OCI-LY3 (cell line): ENCODE data around the gene LPP.

Source experiments
- H2AFZ ChIP-seq: fragments of 200-600, 300-600 bp; shearing (Covaris generic); 2 replicates; pipeline ENCODE4 v1.6.0; 2014; ENCODE audit warnings: antibody characterized with exemption, low read depth, low read length
- H3K27ac ChIP-seq: fragments of 200-600, 300-600 bp; sonication (generic); 2 replicates; pipeline ENCODE4 v1.5.1; 2014; ENCODE audit warnings: mild to moderate bottlenecking, low read length, moderate library complexity, mixed read lengths
- H3K27me3 ChIP-seq: fragments of 200-600, 300-600 bp; sonication (generic); 2 replicates; pipeline ENCODE4 v1.6.1; 2014; ENCODE audit warnings: low read depth, low read length, mixed read lengths
- H3K36me3 ChIP-seq: fragments of 200-600, 300-600 bp; sonication (generic); replicated peaks from 2 replicates; pipeline ENCODE3; 2014; ENCODE audit warnings: low read depth, low read length, mixed read lengths
- H3K4me1 ChIP-seq: fragments of 300-600, 200-600 bp; sonication (generic); 2 replicates; pipeline ENCODE4 v1.6.1; 2014; ENCODE audit warnings: low read length, mixed read lengths
- H3K4me2 ChIP-seq: fragments of 200-600, 300-600 bp; sonication (generic); 2 replicates; pipeline ENCODE4 v1.6.1; 2014; ENCODE audit warnings: low read length, mixed read lengths
- H3K4me3 ChIP-seq: fragments of 300-600, 200-600 bp; sonication (generic); 2 replicates; pipeline ENCODE4 v1.5.1; 2014; ENCODE audit warnings: antibody characterized with exemption, mild to moderate bottlenecking, low read length, moderate library complexity
- H3K79me2 ChIP-seq: fragments of 300-600, 200-600 bp; shearing (Covaris generic); 2 replicates; pipeline ENCODE4 v1.6.1; 2014; ENCODE audit warnings: mild to moderate bottlenecking, low read length, mixed read lengths
- H3K9ac ChIP-seq: fragments of 300-600, 200-600 bp; shearing (Covaris generic); 2 replicates; pipeline ENCODE4 v1.6.0; 2014; ENCODE audit warnings: mild to moderate bottlenecking, low read length, moderate library complexity
- H3K9me3 ChIP-seq: fragments of 200-600, 300-600 bp; shearing (Covaris generic); 2 replicates; pipeline ENCODE4 v1.6.1; 2014; ENCODE audit warnings: low read length, mixed read lengths; ENCODE audit not compliant: insufficient read depth
- H4K20me1 ChIP-seq: fragments of 200-600, 300-600 bp; sonication (generic); 2 replicates; pipeline ENCODE4 v1.6.1; 2016; ENCODE audit warnings: low read length, mixed read lengths; ENCODE audit not compliant: insufficient read depth
- CTCF ChIP-seq: fragments of 200-600, 300-600 bp; sonication (generic); IDR thresholded peaks from 2 replicates; pipeline ENCODE4 v1.5.1; 2014; ENCODE audit warnings: antibody characterized with exemption, low read length, low read depth
- EZH2phosphoT487 ChIP-seq: fragments of 200-600 bp; shearing (Covaris generic); IDR thresholded peaks from 2 replicates; pipeline ENCODE4 v1.6.1; 2018; ENCODE audit warnings: antibody characterized with exemption, mixed run types, low read depth

LPP gene

GRCh38 chr3:188490416-188490815 lies 336.5 kb downstream of the LPP start:
- no peaks in the 10 kb centered on the region for H3K9me3 ChIP-seq
- H3K4me1 ChIP-seq = peaks cover 15% of the 10 kb centered on the region
- no peak overlapping the region for H3K4me3 ChIP-seq
- TF ChIP-seq EZH2phosphoT487 = no peak
- TF ChIP-seq CTCF = no peak
- no peak overlapping the region for H2AFZ ChIP-seq
- H3K4me2 ChIP-seq = peak overlapping the region; percentile 21; the same call in 1 of the 2 replicates
- H4K20me1 ChIP-seq = no peaks in the 10 kb centered on the region
- no peaks in the 10 kb centered on the region for H3K27me3 ChIP-seq
- H3K27ac ChIP-seq = no peak overlapping the region
- H3K9ac ChIP-seq = no peak overlapping the region
- H3K36me3 ChIP-seq = no peaks in the 10 kb centered on the region
- no peaks in the 10 kb centered on the region for H3K79me2 ChIP-seq

- TF ChIP-seq CTCF (no peak), EZH2phosphoT487 (no peak)
- Histone ChIP-seq H3K27me3 (no peaks in the 10 kb centered on the region), H3K79me2 (no peaks in the 10 kb centered on the region), H3K9ac (no peak overlapping the region), H2AFZ (no peak overlapping the region), H3K36me3 (no peaks in the 10 kb centered on the region), H4K20me1 (no peaks in the 10 kb centered on the region), H3K4me1 (peaks cover 15% of the 10 kb centered on the region), H3K4me3 (no peak overlapping the region), H3K9me3 (no peaks in the 10 kb centered on the region), H3K4me2 (no peak overlapping the region), H3K27ac (no peak overlapping the region)
Measured at GRCh38 chr3:188491276-188491687, 337.3 kb downstream of the LPP start.

- H3K36me3 ChIP-seq = no peaks in the 10 kb centered on the region
- H3K27me3 ChIP-seq = no peaks in the 10 kb centered on the region
- TF ChIP-seq EZH2phosphoT487 (no peak), CTCF (no peak)
- no peaks in the 10 kb centered on the region for H3K9me3 ChIP-seq
- no peaks in the 10 kb centered on the region for H3K4me1 ChIP-seq
- H3K27ac ChIP-seq = no peak overlapping the region
- no peak overlapping the region for H2AFZ ChIP-seq
- no peaks in the 10 kb centered on the region for H4K20me1 ChIP-seq
- no peak overlapping the region for H3K4me3 ChIP-seq
- H3K79me2 ChIP-seq = no peaks in the 10 kb centered on the region
- H3K9ac ChIP-seq = no peak overlapping the region
- no peak overlapping the region for H3K4me2 ChIP-seq
Measured at GRCh38 chr3:188496390-188496789, 342.4 kb downstream of the LPP start.

GRCh38 chr3:188497021-188497420 lies 343.1 kb downstream of the LPP start:
- TF ChIP-seq EZH2phosphoT487 (no peak), CTCF (no peak)
- Histone ChIP-seq H3K27ac (no peak overlapping the region), H3K79me2 (no peaks in the 10 kb centered on the region)

More at GRCh38 chr3:188497021-188497420, 343.1 kb downstream of the LPP start:
- H4K20me1 ChIP-seq = no peaks in the 10 kb centered on the region
- H3K9ac ChIP-seq = no peak overlapping the region
- H3K4me1 ChIP-seq = no peaks in the 10 kb centered on the region
- peaks cover 2% of the 10 kb centered on the region for H3K36me3 ChIP-seq
- H3K4me2 ChIP-seq = no peak overlapping the region
- H3K27me3 ChIP-seq = no peaks in the 10 kb centered on the region
- H3K4me3 ChIP-seq = no peak overlapping the region
- no peaks in the 10 kb centered on the region for H3K9me3 ChIP-seq
- no peak overlapping the region for H2AFZ ChIP-seq
